Measurements from ENCODE around the gene MRPS5.

The MRPS5 gene

GRCh38 chr2:95077861-95078603, 43.6 kb downstream of the MRPS5 start:
- no peak for TF ChIP-seq JUND (IDR thresholded peaks at IDR 0.05; ENCODE audit: low read depth)
- no peak for DNase-seq (ENCODE audit: low read depth in 1 of 2, low spot score in 1 of 2)
- in situ Hi-C loops (cut with HindIII; ENCODE audit: low pct_unique_long_range_greater_than_20kb, low sequenced_read_pairs), result no loop called here

GRCh38 chr2:95077530-95077825, 44.1 kb downstream of the MRPS5 start:
- peak in 1 of 2 experiments; percentile 37 for DNase-seq (ENCODE audit: low read depth in 1 of 2, low spot score in 1 of 2)
- in situ Hi-C loops (cut with HindIII; ENCODE audit: low pct_unique_long_range_greater_than_20kb, low sequenced_read_pairs), result no loop called here

GRCh38 chr2:95076705-95077529, 44.7 kb downstream of the MRPS5 start:
- in situ Hi-C loops (cut with HindIII; ENCODE audit: low pct_unique_long_range_greater_than_20kb, low sequenced_read_pairs), result no loop called here
- peak; percentile 81 to 92 for DNase-seq (ENCODE audit: low read depth in 1 of 2, low spot score in 1 of 2)
- no peak for TF ChIP-seq JUND (IDR thresholded peaks at IDR 0.05; ENCODE audit: low read depth)

More at GRCh38 chr2:95077530-95077825, 44.1 kb downstream of the MRPS5 start:
- TF ChIP-seq JUND (IDR thresholded peaks at IDR 0.05; ENCODE audit: low read depth), result no peak

GRCh38 chr2:95075440-95076132, 46.0 kb downstream of the MRPS5 start:
- DNase-seq (ENCODE audit: low read depth in 1 of 2, low spot score in 1 of 2), result peak in 1 of 2 experiments; percentile 18
- no peak for TF ChIP-seq JUND (IDR thresholded peaks at IDR 0.05; ENCODE audit: low read depth)
- in situ Hi-C loops (cut with HindIII; ENCODE audit: low pct_unique_long_range_greater_than_20kb, low sequenced_read_pairs), result no loop called here

- no peak for TF ChIP-seq JUND (IDR thresholded peaks at IDR 0.05; ENCODE audit: low read depth)
- in situ Hi-C loops (cut with HindIII; ENCODE audit: low pct_unique_long_range_greater_than_20kb, low sequenced_read_pairs), result no loop called here
- no peak for DNase-seq (ENCODE audit: low read depth in 1 of 2, low spot score in 1 of 2)
These were observed 46.8 kb downstream of the MRPS5 start for GRCh38 chr2:95074663-95075439.

- in situ Hi-C loops (cut with HindIII; ENCODE audit: low pct_unique_long_range_greater_than_20kb, low sequenced_read_pairs), result no loop called here
- TF ChIP-seq JUND (IDR thresholded peaks at IDR 0.05; ENCODE audit: low read depth), result no peak
- no peak for DNase-seq (ENCODE audit: low read depth in 1 of 2, low spot score in 1 of 2)
These were observed 47.5 kb downstream of the MRPS5 start for GRCh38 chr2:95073856-95074662.

GRCh38 chr2:95072424-95072823, 49.2 kb downstream of the MRPS5 start:
- TF ChIP-seq JUND (IDR thresholded peaks at IDR 0.05; ENCODE audit: low read depth), result no peak
- in situ Hi-C loops (cut with HindIII; ENCODE audit: low pct_unique_long_range_greater_than_20kb, low sequenced_read_pairs), result no loop called here
- DNase-seq (ENCODE audit: low read depth in 1 of 2, low spot score in 1 of 2), result no peak

- TF ChIP-seq JUND (IDR thresholded peaks at IDR 0.05; ENCODE audit: low read depth), result no peak
- no peak for DNase-seq (ENCODE audit: low read depth in 1 of 2, low spot score in 1 of 2)
- in situ Hi-C loops (cut with HindIII; ENCODE audit: low pct_unique_long_range_greater_than_20kb, low sequenced_read_pairs), result no loop called here
These were observed 49.8 kb downstream of the MRPS5 start for GRCh38 chr2:95071856-95072255.

- no peak for TF ChIP-seq JUND (IDR thresholded peaks at IDR 0.05; ENCODE audit: low read depth)
- DNase-seq (ENCODE audit: low read depth in 1 of 2, low spot score in 1 of 2), result no peak
- in situ Hi-C loops (cut with HindIII; ENCODE audit: low pct_unique_long_range_greater_than_20kb, low sequenced_read_pairs), result no loop called here
These were observed 52.1 kb downstream of the MRPS5 start for GRCh38 chr2:95069465-95069864.

- in situ Hi-C loops (cut with HindIII; ENCODE audit: low pct_unique_long_range_greater_than_20kb, low sequenced_read_pairs), result no loop called here
- TF ChIP-seq JUND (IDR thresholded peaks at IDR 0.05; ENCODE audit: low read depth), result no peak
These were observed 53.4 kb downstream of the MRPS5 start for GRCh38 chr2:95068256-95068655.

GRCh38 chr2:95063086-95063958, 58.3 kb downstream of the MRPS5 start:
- TF ChIP-seq JUND (IDR thresholded peaks at IDR 0.05; ENCODE audit: low read depth), result no peak
- in situ Hi-C loops (cut with HindIII; ENCODE audit: low pct_unique_long_range_greater_than_20kb, low sequenced_read_pairs), result no loop called here
- DNase-seq (ENCODE audit: low read depth in 1 of 2, low spot score in 1 of 2), result no peak

More at GRCh38 chr2:95068256-95068655, 53.4 kb downstream of the MRPS5 start:
- no peak for DNase-seq (ENCODE audit: low read depth in 1 of 2, low spot score in 1 of 2)
